K562 (cell line): ENCODE results near the gene SLC25A48. TPM values are rescaled to one million over a fixed set of nuclear protein-coding genes. Genes with fewer than 3 reads are reported as not detected.

Source experiments
- ATAC-seq: fragments of 200-7000 bp; cut with Tn5 transposase; 3 replicates; pipeline ENCODE4 v1.9.1; 2020; ENCODE audit warnings: moderate library complexity
- BruUV-seq: library from RNA; stranded (reverse); fragments of 400-500 nt; replicated peaks from 2 replicates; lab custom pipeline; 2021; lab: Mats Ljungman, UMichigan
- CTCF ChIA-PET: fragments of 300-600 bp; formaldehyde crosslinking; extraction: SDS; loops from one replicate; lab custom pipeline; 2021; ENCODE audit warnings: low intra/inter-chr PET ratio; lab: Yijun Ruan, JAX
- POLR2A ChIA-PET: fragments of 300-600, 350-650 bp; sonication (Branson Sonifier 250); formaldehyde crosslinking; extraction: SDS; loops from one replicate; lab custom pipeline; 2021; ENCODE audit warnings: antibody characterized with exemption, inconsistent platforms; lab: Yijun Ruan, JAX
- DNase-seq, 4 experiments: peaks; one replicate each; pipeline versions ENCODE4 v3.0.0 to v3.0.0-alpha.2; 2011 to 2018; ENCODE audit warnings: low spot score in 3 of 4, mixed read lengths in 3 of 4; ENCODE audit errors: extremely low read depth in 1 of 4
- FAIRE-seq: peaks from 2 replicates; lab custom pipeline; 2011; peaks lifted over from hg19 to GRCh38; lab: Jason Lieb, UNC
- H2AFZ ChIP-seq: 2 replicates; pipeline ENCODE4 v1.6.0; 2011; ENCODE audit warnings: low read depth, low read length, control low read depth, inconsistent platforms
- H3K27ac ChIP-seq: fragments of 200-600 bp; 3 replicates; pipeline ENCODE4 v1.8.0; 2011; ENCODE audit warnings: low read depth, mild to moderate bottlenecking, control low read depth, inconsistent platforms, low read length, moderate library complexity, mixed read lengths; ENCODE audit errors: extremely low read depth
- H3K27me3 ChIP-seq, 2 experiments: fragments of 300-600 bp in 1 of 2; 2 replicates in 1 of 2; 3 replicates in 1 of 2; pipeline versions ENCODE4 v1.6.0 to v1.8.0; 2011; ENCODE audit warnings: inconsistent platforms in 2 of 2, low read length in 2 of 2, mild to moderate bottlenecking in 1 of 2, mixed read lengths in 1 of 2, moderate library complexity in 1 of 2; ENCODE audit not compliant: control insufficient read depth in 2 of 2, insufficient read depth in 2 of 2
- H3K36me3 ChIP-seq: fragments of 300-600 bp; 3 replicates; pipeline ENCODE4 v1.8.0; 2011; ENCODE audit warnings: mild to moderate bottlenecking, low read length, inconsistent platforms; ENCODE audit not compliant: control insufficient read depth, insufficient read depth
- H3K4me1 ChIP-seq, 2 experiments: fragments of 200-600 bp in 1 of 2; replicated peaks in 1 of 2; 2 replicates in 1 of 2; 3 replicates in 1 of 2; pipeline versions ENCODE4 v1.5.1 to v1.8.0; 2011; ENCODE audit warnings: inconsistent platforms in 2 of 2, low read length in 2 of 2, mild to moderate bottlenecking in 1 of 2, mixed read lengths in 1 of 2, moderate library complexity in 1 of 2; ENCODE audit not compliant: control insufficient read depth in 2 of 2, insufficient read depth in 2 of 2
- H3K4me2 ChIP-seq: 2 replicates; pipeline ENCODE4 v1.6.1; 2011; ENCODE audit warnings: low read length, control low read depth, inconsistent platforms, mixed read lengths; ENCODE audit not compliant: insufficient read depth
- H3K4me3 ChIP-seq: fragments of 200-600 bp; sonication (generic), shearing (Covaris generic); 2 replicates; pipeline ENCODE4 v1.5.1; 2016; ENCODE audit warnings: control low read depth, inconsistent platforms
- H3K79me2 ChIP-seq: fragments of 200-600 bp; 3 replicates; pipeline ENCODE4 v1.8.0; 2011; ENCODE audit warnings: low read length, inconsistent platforms; ENCODE audit not compliant: control insufficient read depth, insufficient read depth
- H3K9ac ChIP-seq, 2 experiments: 2 replicates each; pipeline versions ENCODE4 v1.6.0 to v1.6.1; 2011; ENCODE audit warnings: low read depth in 2 of 2, low read length in 2 of 2, control low read depth in 1 of 2, inconsistent platforms in 1 of 2, mild to moderate bottlenecking in 1 of 2, mixed read lengths in 1 of 2; ENCODE audit not compliant: insufficient read depth in 1 of 2
- H3K9me1 ChIP-seq: one replicate; pipeline ENCODE4 v1.6.0; 2011; ENCODE audit warnings: inconsistent platforms, mild to moderate bottlenecking, low read length, moderate library complexity; ENCODE audit not compliant: control insufficient read depth, insufficient read depth
- H3K9me3 ChIP-seq: replicated peaks from 2 replicates; pipeline ENCODE4 v1.5.1; 2011; ENCODE audit warnings: low read depth, low read length, inconsistent platforms; ENCODE audit not compliant: control insufficient read depth, insufficient read depth
- H4K20me1 ChIP-seq: replicated peaks from 2 replicates; pipeline ENCODE4 v1.6.1; 2011; ENCODE audit warnings: low read length, inconsistent platforms, mixed read lengths; ENCODE audit not compliant: control insufficient read depth, insufficient read depth
- BACH1 ChIP-seq: fragments of 200-800 bp; sonication (Bioruptor generic); IDR thresholded peaks from 2 replicates; pipeline ENCODE4 v1.6.1; 2016; ENCODE audit warnings: missing genetic modification characterization, missing compliant biosample characterization
- CBX5 ChIP-seq: IDR thresholded peaks from 2 replicates; pipeline ENCODE4 v1.6.1; 2014; ENCODE audit warnings: low read depth, borderline replicate concordance
- CHD1 ChIP-seq: fragments of 200-600 bp; sonication (generic); IDR thresholded peaks from one replicate; pipeline ENCODE4 v1.6.1; 2012; ENCODE audit warnings: mild to moderate bottlenecking, moderate library complexity, low read length, inconsistent platforms
- EP400 ChIP-seq: fragments of 450-650 bp; IDR thresholded peaks from 2 replicates; pipeline ENCODE4 v1.6.1; 2017; ENCODE audit warnings: antibody characterized with exemption, mild to moderate bottlenecking, moderate library complexity
- FOXK1 ChIP-seq: sonication (generic); formaldehyde crosslinking; IDR thresholded peaks from 2 replicates; pipeline ENCODE4 v1.8.0; 2022; ENCODE audit warnings: missing genetic modification reagents, mild to moderate bottlenecking, borderline replicate concordance
- GABPA ChIP-seq: fragments of 200-800 bp; sonication (Bioruptor generic); conservative IDR thresholded peaks from 2 replicates; pipeline ENCODE4 v1.6.1; 2016; ENCODE audit warnings: low read depth, missing genetic modification characterization, missing compliant biosample characterization
- IRF2 ChIP-seq: sonication (generic); formaldehyde crosslinking; IDR thresholded peaks from 2 replicates; pipeline ENCODE4 v1.8.1; 2022; ENCODE audit warnings: mild to moderate bottlenecking, missing genetic modification reagents
- JUN ChIP-seq, 2 experiments: sonication (generic) in 1 of 2; formaldehyde crosslinking in 1 of 2; IDR thresholded peaks; 2 replicates each; pipeline versions ENCODE4 v1.6.1 to v1.8.0; 2012 to 2022; ENCODE audit warnings: borderline replicate concordance in 2 of 2, mild to moderate bottlenecking in 2 of 2, improper control_type of control experiment in 1 of 2, low read depth in 1 of 2, low read length in 1 of 2, missing genetic modification reagents in 1 of 2
- KDM1A ChIP-seq, 2 experiments: fragments of 450-650 bp; IDR thresholded peaks; 2 replicates each; pipeline ENCODE4 v1.6.1; 2016; ENCODE audit warnings: mild to moderate bottlenecking in 2 of 2
- KLF13 ChIP-seq: fragments of 450-650 bp; IDR thresholded peaks from 2 replicates; pipeline ENCODE4 v1.6.1; 2016; ENCODE audit warnings: missing genetic modification characterization, low read depth, mild to moderate bottlenecking, missing compliant biosample characterization, moderate library complexity, borderline replicate concordance
- MLX ChIP-seq, 2 experiments: fragments of 450-650 bp in 1 of 2; sonication (generic) in 1 of 2; formaldehyde crosslinking; conservative IDR thresholded peaks; 2 replicates each; pipeline versions ENCODE4 v1.4.0 to v1.8.1; 2020 to 2022; ENCODE audit warnings: mild to moderate bottlenecking in 1 of 2, missing genetic modification reagents in 1 of 2
- NFE2L1 ChIP-seq: fragments of 450-650 bp; IDR thresholded peaks from 2 replicates; pipeline ENCODE4 v1.6.1; 2016; ENCODE audit warnings: missing genetic modification characterization, low read depth, mild to moderate bottlenecking, missing compliant biosample characterization, moderate library complexity, borderline replicate concordance
- RAD51 ChIP-seq: fragments of 450-650 bp; IDR thresholded peaks from 2 replicates; pipeline ENCODE4 v1.7.1; 2016; ENCODE audit warnings: low read depth, mild to moderate bottlenecking, borderline replicate concordance
- RNF2 ChIP-seq: sonication (generic); IDR thresholded peaks from 2 replicates; pipeline ENCODE4 v1.6.1; 2016
- SMAD1 ChIP-seq: fragments of 150-350 bp; IDR thresholded peaks from 2 replicates; pipeline ENCODE4 v1.6.1; 2014; ENCODE audit warnings: low read length, low read depth; ENCODE audit not compliant: partially characterized antibody
- TAF7 ChIP-seq: fragments of 450-650 bp; IDR thresholded peaks from 2 replicates; pipeline ENCODE4 v1.6.1; 2016; ENCODE audit warnings: missing genetic modification characterization, missing compliant biosample characterization
- ZC3H8 ChIP-seq: fragments of 450-650 bp; IDR thresholded peaks from 2 replicates; pipeline ENCODE4 v1.6.1; 2017
- ZNF165 ChIP-seq: fragments of 250-450 bp; sonication (Bioruptor Pico); IDR thresholded peaks from 2 replicates; pipeline ENCODE4 v1.4.0; 2020; ENCODE audit warnings: borderline replicate concordance
- ZNF224 ChIP-seq: sonication (generic); formaldehyde crosslinking; IDR thresholded peaks from 2 replicates; pipeline ENCODE4 v1.8.0; 2022; ENCODE audit warnings: mild to moderate bottlenecking, missing genetic modification reagents
- ZNF232 ChIP-seq: sonication (generic); formaldehyde crosslinking; IDR thresholded peaks from 2 replicates; pipeline ENCODE4 v1.8.0; 2022; ENCODE audit warnings: mild to moderate bottlenecking, missing genetic modification reagents
- ZNF830 ChIP-seq: fragments of 250-450 bp; sonication (Bioruptor Pico); IDR thresholded peaks from 2 replicates; pipeline ENCODE4 v1.5.0; 2021; ENCODE audit warnings: mild to moderate bottlenecking
- ZSCAN29 ChIP-seq: fragments of 450-650 bp; IDR thresholded peaks from 2 replicates; pipeline ENCODE4 v1.6.1; 2017
- WGBS: fragments of 100-300 bp; shearing (Covaris generic); methylation state at CpG from one replicate; pipeline ENCODE4 v1.1.6; 2016; ENCODE audit warnings: low coverage, mixed read lengths; ENCODE audit not compliant: insufficient coverage; ENCODE audit errors: missing lambda C conversion rate; 5-methylcytosine and 5-hydroxymethylcytosine counted together
- in situ Hi-C: fragments of 300-500 bp; cut with MboI; formaldehyde crosslinking; loops from 4 replicates; pipeline ENCODE4 v1.15.0; 2018; ENCODE audit warnings: inconsistent platforms, mixed read lengths
- intact Hi-C: fragments of 100-400 bp; cut with micrococcal nuclease; formaldehyde crosslinking; loops from 2 replicates; pipeline ENCODE4 v1.14.2; 2022
- polyA plus RNA-seq, 8 experiments: library from polyadenylated mRNA; depleted of rRNA in 4 of 8; stranded (reverse) in 5 of 8; unstranded in 3 of 8; fragments of >200 nt; fragmentation: Nextera tagmentation in 2 of 8; fragmentation: Illumina TruSeq in 1 of 8; extraction: Ambion mirVana in 2 of 8; extraction: Trizol in 1 of 8; gene quantifications; 2 replicates each; pipeline versions ENCODE4 v1.2.1 to v1.2.3, GENCODE V29; 2011 to 2014; ENCODE audit warnings: inconsistent platforms in 1 of 8, missing spikeins in 1 of 8
- total RNA-seq, 7 experiments: library from RNA; depleted of rRNA in 6 of 7; stranded (reverse); fragments of >200 nt in 6 of 7; fragmentation: Illumina TruSeq in 2 of 7; extraction: Trizol in 2 of 7; gene quantifications; 2 replicates each; pipeline versions ENCODE4 v1.2.1 to v1.2.3, GENCODE V29; 2011 to 2021; ENCODE audit warnings: low replicate concordance in 1 of 7
- TF ChIP-seq, protein P1 (sequence below): fragments of 200-400 bp; formaldehyde crosslinking; IDR thresholded peaks from 2 replicates; pipeline ENCODE4 v1.6.1; 2017; ENCODE audit warnings: mild to moderate bottlenecking, low read depth, low read length, moderate library complexity

Gene SLC25A48
- total and polyA plus RNA-seq, 9 of the 15 experiments (the other 6 are each of a cell fraction or from before 2014, with no cell fraction given), result 0.08 to 0.35 (median 0.23) TPM; not detected in 1

- no peak for TF ChIP-seq RAD51
- no peak for TF ChIP-seq ZNF165 (CRISPR knock-in tag)
- no peak for TF ChIP-seq ZNF224 (CRISPR knock-in tag)
- TF ChIP-seq ZC3H8, result no peak
- no peak for TF ChIP-seq KDM1A (IDR thresholded peaks at IDR 0.05)
- no peak for TF ChIP-seq CHD1
- TF ChIP-seq IRF2 (CRISPR knock-in tag), result no peak
- no peak for TF ChIP-seq EP400
- no peak for TF ChIP-seq KLF13 (tag)
- TF ChIP-seq FOXK1 (CRISPR knock-in tag), result no peak
Measured at GRCh38 chr5:135920199-135920598, 85.7 kb downstream of the SLC25A48 start (continued).

DNA sequence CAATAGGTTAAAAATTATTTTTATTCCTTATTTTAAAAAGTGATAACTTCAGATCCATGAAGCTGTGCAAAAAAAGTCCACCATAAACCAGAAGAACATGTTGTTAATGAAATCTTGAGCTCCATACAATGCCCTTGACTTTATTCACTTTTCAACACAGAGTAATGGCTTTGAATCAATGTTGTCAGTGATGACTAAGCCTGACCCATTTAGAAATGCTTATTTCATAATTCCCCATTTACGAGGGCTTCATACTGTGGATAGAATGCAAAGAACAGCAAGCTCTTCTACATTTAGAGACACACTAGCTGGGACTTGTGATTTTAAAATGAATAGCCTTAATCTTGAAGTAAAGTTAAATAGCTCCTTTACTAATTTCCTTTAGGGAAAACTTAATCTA lies 86.9 kb downstream of the SLC25A48 start:
- Histone ChIP-seq H3K79me2 (no peaks in the 10 kb centered on the region), H3K36me3 (no peaks in the 10 kb centered on the region), H3K9ac (no peak overlapping the region), H2AFZ (no peak overlapping the region), H3K4me2 (no peak overlapping the region), H3K27me3 (peaks cover 3 to 9% of the 10 kb centered on the region in 2 experiments; a peak in 2 of 5 replicates), H3K27ac (no peak overlapping the region), H3K9me1 (no peaks in the 10 kb centered on the region), H3K4me1 (no peaks in the 10 kb centered on the region), H3K4me3 (no peak overlapping the region), H3K9me3 (no peaks in the 10 kb centered on the region), H4K20me1 (no peaks in the 10 kb centered on the region)
- ATAC-seq (no peak), FAIRE-seq (no peak), DNase-seq (no peak)
- CTCF ChIA-PET, result no interaction called here
- intact Hi-C loops (no loop called here), in situ Hi-C loops (no loop called here)
- WGBS, result 0% methylated on average over 1 of the region's 1 CpG
- POLR2A ChIA-PET, result no interaction called here
- no TSS peak for BruUV-seq
- TF ChIP-seq TAF7 (tag) (no peak), GABPA (tag) (no peak), CBX5 (no peak), ZNF232 (CRISPR knock-in tag) (no peak), ZSCAN29 (no peak), SMAD1 (no peak), RNF2 (no peak), MLX (CRISPR knock-in tag; conservative IDR thresholded peaks at IDR 0.05) (no peak), NFE2L1 (no peak), BACH1 (tag) (no peak), ZNF830 (CRISPR knock-in tag) (no peak), JUN (IDR thresholded peaks at IDR 0.05; ENCODE audit: borderline replicate concordance, low read depth, low read length) (no peak), JUN (CRISPR knock-in tag; IDR thresholded peaks at IDR 0.05; ENCODE audit: borderline replicate concordance) (no peak)
- TF ChIP-seq, protein P1, sequence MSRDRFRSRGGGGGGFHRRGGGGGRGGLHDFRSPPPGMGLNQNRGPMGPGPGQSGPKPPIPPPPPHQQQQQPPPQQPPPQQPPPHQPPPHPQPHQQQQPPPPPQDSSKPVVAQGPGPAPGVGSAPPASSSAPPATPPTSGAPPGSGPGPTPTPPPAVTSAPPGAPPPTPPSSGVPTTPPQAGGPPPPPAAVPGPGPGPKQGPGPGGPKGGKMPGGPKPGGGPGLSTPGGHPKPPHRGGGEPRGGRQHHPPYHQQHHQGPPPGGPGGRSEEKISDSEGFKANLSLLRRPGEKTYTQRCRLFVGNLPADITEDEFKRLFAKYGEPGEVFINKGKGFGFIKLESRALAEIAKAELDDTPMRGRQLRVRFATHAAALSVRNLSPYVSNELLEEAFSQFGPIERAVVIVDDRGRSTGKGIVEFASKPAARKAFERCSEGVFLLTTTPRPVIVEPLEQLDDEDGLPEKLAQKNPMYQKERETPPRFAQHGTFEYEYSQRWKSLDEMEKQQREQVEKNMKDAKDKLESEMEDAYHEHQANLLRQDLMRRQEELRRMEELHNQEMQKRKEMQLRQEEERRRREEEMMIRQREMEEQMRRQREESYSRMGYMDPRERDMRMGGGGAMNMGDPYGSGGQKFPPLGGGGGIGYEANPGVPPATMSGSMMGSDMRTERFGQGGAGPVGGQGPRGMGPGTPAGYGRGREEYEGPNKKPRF, result no peak
